Stimulated activated CD8-positive, alpha-beta memory T cell treated with anti-CD3 and anti-CD28 coated beads, Interleukin-15, amount 100 ng/mL, for 4 hours (primary cell): ENCODE measurements around the gene EFCAB13.

Experiments used
- DNase-seq, 2 donors: peaks; one replicate each; pipeline ENCODE4 v3.0.0-alpha.2; 2020; ENCODE audit warnings: low read depth in 2 of 2

The EFCAB13 gene

GRCh38 chr17:47295037-47295873, 28.5 kb upstream of the EFCAB13 start:
- DNase-seq, result no peak

GRCh38 chr17:47295874-47296255, 27.9 kb upstream of the EFCAB13 start:
- no peak for DNase-seq

- no peak for DNase-seq
Measured at GRCh38 chr17:47297661-47298400, 25.9 kb upstream of the EFCAB13 start.

GRCh38 chr17:47298712-47299111, 25.0 kb upstream of the EFCAB13 start:
- DNase-seq, result no peak

- DNase-seq, result no peak
Measured at GRCh38 chr17:47299239-47299910, 24.4 kb upstream of the EFCAB13 start.

- DNase-seq, result no peak
Measured at GRCh38 chr17:47300718-47301117, 23.0 kb upstream of the EFCAB13 start.

- DNase-seq, result no peak
Measured at GRCh38 chr17:47301161-47301560, 22.6 kb upstream of the EFCAB13 start.

- DNase-seq, result no peak
Measured at GRCh38 chr17:47301831-47302230, 21.9 kb upstream of the EFCAB13 start.

GRCh38 chr17:47304186-47304585, 19.6 kb upstream of the EFCAB13 start:
- no peak for DNase-seq

GRCh38 chr17:47305302-47305923, 18.3 kb upstream of the EFCAB13 start:
- DNase-seq, result no peak

- DNase-seq, result no peak
Measured at GRCh38 chr17:47310186-47310733, 13.5 kb upstream of the EFCAB13 start.

GRCh38 chr17:47311420-47311819, 12.3 kb upstream of the EFCAB13 start:
- no peak for DNase-seq

- peak in 1 of 2 donors; percentile 11 for DNase-seq
Measured at GRCh38 chr17:47315451-47316266, 8.1 kb upstream of the EFCAB13 start.

GRCh38 chr17:47316311-47316710, 7.4 kb upstream of the EFCAB13 start:
- DNase-seq, result no peak

GRCh38 chr17:47317119-47317518, 6.6 kb upstream of the EFCAB13 start:
- no peak for DNase-seq

GRCh38 chr17:47318197-47318918, 5.4 kb upstream of the EFCAB13 start:
- DNase-seq, result no peak

GRCh38 chr17:47320879-47321502, 2.8 kb upstream of the EFCAB13 start:
- DNase-seq, result no peak

- peak; percentile 7 to 8 for DNase-seq
Measured at GRCh38 chr17:47324224-47325020, 667 bp downstream of the EFCAB13 start.

- no peak for DNase-seq
Measured at GRCh38 chr17:47325176-47325575, 1.4 kb downstream of the EFCAB13 start.
